HepG2 (cell line): ENCODE results near the gene TSTD1. TPM values are rescaled to one million over a fixed set of nuclear protein-coding genes. Genes with fewer than 3 reads are reported as not detected.
A peak's percentile ranks its signal among the peaks of the same experiment; 100 is the strongest.

Experiments used
- E2F1 ChIP-seq: sonication (generic); formaldehyde crosslinking; IDR thresholded peaks from 2 replicates; pipeline ENCODE4 v1.5.0; 2020; ENCODE audit warnings: missing genetic modification reagents
- MIXL1 ChIP-seq: IDR thresholded peaks from 2 replicates; pipeline ENCODE4 v1.6.1; 2016
- MXI1 ChIP-seq: IDR thresholded peaks from 3 replicates; pipeline ENCODE4 v1.6.1; 2012; ENCODE audit warnings: low read depth, low read length, inconsistent platforms, borderline replicate concordance
- PATZ1 ChIP-seq: sonication (generic); formaldehyde crosslinking; IDR thresholded peaks from 2 replicates; pipeline ENCODE4 v1.4.0; 2020; ENCODE audit warnings: missing genetic modification reagents
- PAXIP1 ChIP-seq: sonication (generic); formaldehyde crosslinking; conservative IDR thresholded peaks from 2 replicates; pipeline ENCODE4 v1.4.0; 2020; ENCODE audit warnings: mild to moderate bottlenecking, missing genetic modification reagents, moderate library complexity
- POLR2AphosphoS2 ChIP-seq: IDR thresholded peaks from 2 replicates; pipeline ENCODE4 v1.6.1; 2011; ENCODE audit warnings: low read depth, low read length, improper control_type of control experiment
- PRDM4 ChIP-seq: sonication (generic); formaldehyde crosslinking; IDR thresholded peaks from 2 replicates; pipeline ENCODE4 v1.9.0; 2021; ENCODE audit warnings: missing genetic modification reagents, borderline replicate concordance
- REL ChIP-seq: sonication (generic); formaldehyde crosslinking; conservative IDR thresholded peaks from 2 replicates; pipeline ENCODE4 v1.8.0; 2022; ENCODE audit warnings: mild to moderate bottlenecking, missing genetic modification reagents, moderate library complexity
- SUZ12 ChIP-seq: fragments of 150-350 bp; IDR thresholded peaks from 2 replicates; pipeline ENCODE4 v1.6.1; 2014; ENCODE audit warnings: low read depth, low read length
- ZFP91 ChIP-seq: sonication (generic); formaldehyde crosslinking; IDR thresholded peaks from 2 replicates; pipeline ENCODE4 v1.9.0; 2022; ENCODE audit warnings: missing genetic modification reagents, mild to moderate bottlenecking, borderline replicate concordance
- ZNF557 ChIP-seq: sonication (generic); formaldehyde crosslinking; IDR thresholded peaks from 2 replicates; pipeline ENCODE4 v1.4.0; 2020; ENCODE audit warnings: missing genetic modification reagents
- ZNF703 ChIP-seq: sonication (generic); formaldehyde crosslinking; IDR thresholded peaks from 2 replicates; pipeline ENCODE4 v1.5.1; 2020; ENCODE audit warnings: missing genetic modification reagents, mild to moderate bottlenecking, moderate library complexity, borderline replicate concordance
- ZNF704 ChIP-seq: sonication (generic); formaldehyde crosslinking; IDR thresholded peaks from 2 replicates; pipeline ENCODE4 v1.8.1; 2023; ENCODE audit warnings: mild to moderate bottlenecking, inconsistent platforms, moderate library complexity, missing genetic modification reagents, borderline replicate concordance
- ZNF790 ChIP-seq: sonication (generic); formaldehyde crosslinking; IDR thresholded peaks from 2 replicates; pipeline ENCODE4 v1.8.0; 2022; ENCODE audit warnings: missing genetic modification reagents, mild to moderate bottlenecking, borderline replicate concordance
- ZNF83 ChIP-seq: sonication (generic); formaldehyde crosslinking; IDR thresholded peaks from 2 replicates; pipeline ENCODE4 v1.4.0; 2020; ENCODE audit warnings: missing genetic modification reagents, mild to moderate bottlenecking, borderline replicate concordance
- polyA plus RNA-seq, 8 experiments: library from polyadenylated mRNA; depleted of rRNA in 3 of 8; stranded (reverse) in 7 of 8; unstranded in 1 of 8; fragments of >200 nt; fragmentation: Illumina TruSeq in 4 of 8; extraction: Trizol in 4 of 8; gene quantifications; 2 replicates each; pipeline versions ENCODE4 v1.2.1 to v1.2.3, GENCODE V29; 2011 to 2016; ENCODE audit warnings: low read depth in 4 of 8, missing spikeins in 1 of 8, mixed read lengths in 1 of 8; ENCODE audit not compliant: insufficient read depth in 1 of 8
- total RNA-seq, 5 experiments: library from RNA; depleted of rRNA; stranded (reverse); fragments of >200 nt; fragmentation: Illumina TruSeq; extraction: Trizol; gene quantifications; 2 replicates each; pipeline ENCODE4 v1.2.3, GENCODE V29; 2016; ENCODE audit warnings: low read depth in 1 of 5

Gene TSTD1
- total and polyA plus RNA-seq, 2 of the 13 experiments (the other 11 are each of a cell fraction or from before 2014, with no cell fraction given), result 0.15 to 0.31 TPM

- TF ChIP-seq ZNF703 (CRISPR knock-in tag), result no peak
- no peak for TF ChIP-seq PRDM4 (CRISPR knock-in tag)
- peak; percentile 76 for TF ChIP-seq PATZ1 (CRISPR knock-in tag)
- TF ChIP-seq ZNF83 (CRISPR knock-in tag), result no peak; the same call in 1 of the 2 replicates
- TF ChIP-seq ZNF704 (CRISPR knock-in tag), result no peak; the same call in 1 of the 2 replicates
- TF ChIP-seq ZNF790 (CRISPR knock-in tag), result peak; percentile 52; the same call in 1 of the 2 replicates
- TF ChIP-seq MXI1, result peak; percentile 70; the same call in 1 of the 3 replicates
- TF ChIP-seq ZFP91 (CRISPR knock-in tag), result peak; percentile 87
- TF ChIP-seq E2F1 (CRISPR knock-in tag), result no peak; the same call in 1 of the 2 replicates
- 0 out of 2 replicates have a peak, but pooled peaks have one; percentile 66 for TF ChIP-seq POLR2AphosphoS2
- peak; percentile 85; the same call in 1 of the 2 replicates for TF ChIP-seq MIXL1 (CRISPR knock-in tag)
- TF ChIP-seq ZNF557 (CRISPR knock-in tag), result peak; percentile 60; the same call in 1 of the 2 replicates
- peak; percentile 100 for TF ChIP-seq PAXIP1 (CRISPR knock-in tag)
- TF ChIP-seq REL (CRISPR knock-in tag), result no peak
- TF ChIP-seq SUZ12, result no peak
Measured at GRCh38 chr1:161013488-161014230, 25.1 kb downstream of the TSTD1 start (continued).
